ENCODE data around the gene TRIM14.
"Not testable (repeated sequence)": the region's sequence is repeated elsewhere in the genome, so short reads cannot be mapped to it uniquely, and the experiment has no call there.

The TRIM14 gene

GRCh38 chr9:98091735-98092612 is 27.0 kb downstream of the TRIM14 start:
- Histone ChIP-seq H3K4me3 (no peak overlapping the region), H3K9me3 (no peaks in the 10 kb centered on the region), H3K4me1 (peaks cover 11% of the 10 kb centered on the region), H3K27me3 (ENCODE audit: low read depth) (no peaks in the 10 kb centered on the region), H3K36me3 (replicated peaks) (peaks cover 24% of the 10 kb centered on the region)
- in situ Hi-C loops (cut with MboI; ENCODE audit: low sequenced_read_pairs): no loop called here
- peak; percentile 14 to 51 for DNase-seq (ENCODE audit: low spot score in 2 of 2)

- not testable (repeated sequence) for H3K4me3 ChIP-seq
- peaks cover 22% of the 10 kb centered on the region for H3K36me3 ChIP-seq (replicated peaks)
These were observed 28.3 kb downstream of the TRIM14 start for GRCh38 chr9:98090674-98091073.

GRCh38 chr9:98087420-98088354 is 31.3 kb downstream of the TRIM14 start:
- peaks cover 31% of the 10 kb centered on the region for H3K36me3 ChIP-seq (replicated peaks)
- DNase-seq (ENCODE audit: low spot score in 2 of 2): no peak
- in situ Hi-C loops (cut with MboI; ENCODE audit: low sequenced_read_pairs): no loop called here

More at GRCh38 chr9:98090674-98091073, 28.3 kb downstream of the TRIM14 start:
- in situ Hi-C loops (cut with MboI; ENCODE audit: low sequenced_read_pairs); H3K27me3 ChIP-seq (ENCODE audit: low read depth); H3K9me3 ChIP-seq: not testable (repeated sequence)
- peaks cover 11% of the 10 kb centered on the region for H3K4me1 ChIP-seq
- peak; percentile 31 to 47 for DNase-seq (ENCODE audit: low spot score in 2 of 2)

GRCh38 chr9:98086461-98086860 is 32.6 kb downstream of the TRIM14 start:
- no peak overlapping the region for H3K4me3 ChIP-seq
- peaks cover 7% of the 10 kb centered on the region; the same call in 1 of the 2 replicates for H3K4me1 ChIP-seq
- in situ Hi-C loops (cut with MboI; ENCODE audit: low sequenced_read_pairs): no loop called here
- H3K27me3 ChIP-seq (ENCODE audit: low read depth): no peaks in the 10 kb centered on the region
- no peak for DNase-seq (ENCODE audit: low spot score in 2 of 2)
- no peaks in the 10 kb centered on the region for H3K9me3 ChIP-seq
- H3K36me3 ChIP-seq (replicated peaks): peaks cover 43% of the 10 kb centered on the region

More at GRCh38 chr9:98087420-98088354, 31.3 kb downstream of the TRIM14 start:
- H3K9me3 ChIP-seq: no peaks in the 10 kb centered on the region
- no peak overlapping the region for H3K4me3 ChIP-seq
- H3K27me3 ChIP-seq (ENCODE audit: low read depth): no peaks in the 10 kb centered on the region
- peaks cover 11% of the 10 kb centered on the region for H3K4me1 ChIP-seq

- H3K4me3 ChIP-seq: no peak overlapping the region
- H3K27me3 ChIP-seq (ENCODE audit: low read depth): no peaks in the 10 kb centered on the region
- in situ Hi-C loops (cut with MboI; ENCODE audit: low sequenced_read_pairs): no loop called here
- H3K9me3 ChIP-seq: no peaks in the 10 kb centered on the region
- peaks cover 4% of the 10 kb centered on the region; the same call in 1 of the 2 replicates for H3K4me1 ChIP-seq
- DNase-seq (ENCODE audit: low spot score in 2 of 2): no peak
- H3K36me3 ChIP-seq (replicated peaks): peaks cover 48% of the 10 kb centered on the region
These were observed 33.1 kb downstream of the TRIM14 start for GRCh38 chr9:98085944-98086343.

- Histone ChIP-seq H3K4me1 (no peaks in the 10 kb centered on the region), H3K4me3 (no peak overlapping the region), H3K27me3 (ENCODE audit: low read depth) (no peaks in the 10 kb centered on the region), H3K36me3 (replicated peaks) (peaks cover 55% of the 10 kb centered on the region), H3K9me3 (no peaks in the 10 kb centered on the region)
- in situ Hi-C loops (cut with MboI; ENCODE audit: low sequenced_read_pairs): no loop called here
- DNase-seq (ENCODE audit: low spot score in 2 of 2): no peak
These were observed 34.0 kb downstream of the TRIM14 start for GRCh38 chr9:98085058-98085457.

- H3K27me3 ChIP-seq (ENCODE audit: low read depth): no peaks in the 10 kb centered on the region
- no peaks in the 10 kb centered on the region for H3K9me3 ChIP-seq
- peaks cover 57% of the 10 kb centered on the region for H3K36me3 ChIP-seq (replicated peaks)
- DNase-seq (ENCODE audit: low spot score in 2 of 2): no peak
- in situ Hi-C loops (cut with MboI; ENCODE audit: low sequenced_read_pairs): no loop called here
- H3K4me3 ChIP-seq: no peak overlapping the region
- no peaks in the 10 kb centered on the region for H3K4me1 ChIP-seq
These were observed 34.6 kb downstream of the TRIM14 start for GRCh38 chr9:98084396-98084795.

GRCh38 chr9:98083566-98084183 is 35.3 kb downstream of the TRIM14 start:
- peaks cover 59% of the 10 kb centered on the region for H3K36me3 ChIP-seq (replicated peaks)
- DNase-seq (ENCODE audit: low spot score in 2 of 2): no peak
- in situ Hi-C loops (cut with MboI; ENCODE audit: low sequenced_read_pairs): no loop called here
- no peaks in the 10 kb centered on the region for H3K27me3 ChIP-seq (ENCODE audit: low read depth)
- no peaks in the 10 kb centered on the region for H3K9me3 ChIP-seq
- H3K4me3 ChIP-seq: no peak overlapping the region
- H3K4me1 ChIP-seq: no peaks in the 10 kb centered on the region

GRCh38 chr9:98083061-98083501 is 35.9 kb downstream of the TRIM14 start:
- in situ Hi-C loops (cut with MboI; ENCODE audit: low sequenced_read_pairs): no loop called here
- no peaks in the 10 kb centered on the region for H3K4me1 ChIP-seq

GRCh38 chr9:98081477-98082219 is 37.4 kb downstream of the TRIM14 start:
- peaks cover 70% of the 10 kb centered on the region for H3K36me3 ChIP-seq (replicated peaks)
- in situ Hi-C loops (cut with MboI; ENCODE audit: low sequenced_read_pairs): no loop called here
- H3K9me3 ChIP-seq: no peaks in the 10 kb centered on the region
- H3K27me3 ChIP-seq (ENCODE audit: low read depth): no peaks in the 10 kb centered on the region
- H3K4me3 ChIP-seq: no peak overlapping the region
- H3K4me1 ChIP-seq: peaks cover 4% of the 10 kb centered on the region
- no peak for DNase-seq (ENCODE audit: low spot score in 2 of 2)

More at GRCh38 chr9:98083061-98083501, 35.9 kb downstream of the TRIM14 start:
- H3K4me3 ChIP-seq: no peak overlapping the region
- H3K9me3 ChIP-seq: no peaks in the 10 kb centered on the region
- H3K27me3 ChIP-seq (ENCODE audit: low read depth): no peaks in the 10 kb centered on the region
- DNase-seq (ENCODE audit: low spot score in 2 of 2): no peak
- H3K36me3 ChIP-seq (replicated peaks): peaks cover 63% of the 10 kb centered on the region

GRCh38 chr9:98080780-98081179 is 38.2 kb downstream of the TRIM14 start:
- peaks cover 68% of the 10 kb centered on the region for H3K36me3 ChIP-seq (replicated peaks)
- in situ Hi-C loops (cut with MboI; ENCODE audit: low sequenced_read_pairs): no loop called here
- DNase-seq (ENCODE audit: low spot score in 2 of 2): no peak

GRCh38 chr9:98080326-98080725 is 38.7 kb downstream of the TRIM14 start:
- Histone ChIP-seq H3K4me3 (no peak overlapping the region), H3K27me3 (ENCODE audit: low read depth) (no peaks in the 10 kb centered on the region), H3K36me3 (replicated peaks) (peaks cover 65% of the 10 kb centered on the region), H3K4me1 (peaks cover 13% of the 10 kb centered on the region), H3K9me3 (no peaks in the 10 kb centered on the region)
- in situ Hi-C loops (cut with MboI; ENCODE audit: low sequenced_read_pairs): no loop called here
- DNase-seq (ENCODE audit: low spot score in 2 of 2): no peak

More at GRCh38 chr9:98080780-98081179, 38.2 kb downstream of the TRIM14 start:
- Histone ChIP-seq H3K27me3 (ENCODE audit: low read depth) (no peaks in the 10 kb centered on the region), H3K4me1 (peaks cover 13% of the 10 kb centered on the region), H3K9me3 (no peaks in the 10 kb centered on the region), H3K4me3 (no peak overlapping the region)

- peaks cover 16% of the 10 kb centered on the region for H3K4me1 ChIP-seq
- in situ Hi-C loops (cut with MboI; ENCODE audit: low sequenced_read_pairs): no loop called here
- no peak overlapping the region for H3K4me3 ChIP-seq
- DNase-seq (ENCODE audit: low spot score in 2 of 2): no peak
- H3K9me3 ChIP-seq: no peaks in the 10 kb centered on the region
- peaks cover 58% of the 10 kb centered on the region for H3K36me3 ChIP-seq (replicated peaks)
- H3K27me3 ChIP-seq (ENCODE audit: low read depth): no peaks in the 10 kb centered on the region
These were observed 40.1 kb downstream of the TRIM14 start for GRCh38 chr9:98078895-98079294.

Data from HAP-1 (cell line).